ENCODE data around the gene USP32. TPM values are rescaled to one million over a fixed set of nuclear protein-coding genes. Genes with fewer than 3 reads are reported as not detected.

The USP32 gene
- total RNA-seq, 1 experiment from 2014 or later: 34.9 TPM

DNA sequence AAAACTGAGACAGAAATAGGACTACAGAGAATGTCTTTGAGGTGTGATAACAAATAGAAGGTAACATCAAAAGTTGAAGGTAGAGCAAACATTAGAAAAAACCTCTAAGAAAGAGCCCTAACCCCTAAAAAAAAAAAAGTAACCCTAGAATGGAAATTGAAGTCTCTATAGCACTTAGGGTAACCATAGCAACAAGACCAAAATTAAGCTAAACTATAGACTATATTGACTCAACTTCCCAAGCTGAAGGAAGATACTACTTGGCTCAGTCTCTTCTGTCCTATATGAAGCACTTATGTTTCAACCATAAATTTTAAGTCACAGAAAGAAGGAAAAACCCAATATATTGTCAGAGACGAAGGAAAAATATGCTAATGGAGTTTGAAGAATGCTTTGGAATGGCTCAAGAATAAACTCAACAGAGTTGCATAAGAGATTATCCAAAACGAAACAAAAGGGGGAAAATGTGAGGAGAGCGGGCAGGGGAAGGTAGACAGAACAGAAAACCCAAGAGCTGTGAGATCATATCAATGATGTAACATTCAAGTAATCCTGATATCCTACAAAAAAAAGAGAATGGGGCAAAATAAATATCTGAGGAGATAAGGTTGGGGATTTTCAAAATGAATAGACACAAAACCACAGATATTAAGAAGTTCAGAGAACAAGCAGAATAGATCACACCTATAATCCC is 88.4 kb downstream of the USP32 start:
- DNase-seq (ENCODE audit: extremely low read depth, low read depth): no peak

DNA sequence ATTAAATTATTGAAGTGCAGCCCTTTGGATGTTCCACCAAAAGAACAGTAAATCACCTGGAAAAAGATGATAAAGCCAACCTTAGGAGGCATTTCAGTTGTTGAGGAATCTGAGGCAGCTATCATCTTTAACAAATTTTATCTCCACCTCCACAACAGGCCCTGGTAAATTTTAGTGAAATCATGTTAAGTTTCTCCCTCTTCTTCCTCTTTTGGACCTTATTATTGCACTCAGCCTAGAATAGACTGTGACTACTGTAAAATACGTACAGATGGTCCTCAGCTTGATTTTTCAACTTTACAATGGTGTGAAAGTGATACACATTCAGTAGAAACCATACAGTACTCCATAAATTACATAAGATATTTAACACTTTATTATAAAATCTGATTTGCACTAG is 90.3 kb downstream of the USP32 start:
- no peak for DNase-seq (ENCODE audit: extremely low read depth, low read depth)

DNA sequence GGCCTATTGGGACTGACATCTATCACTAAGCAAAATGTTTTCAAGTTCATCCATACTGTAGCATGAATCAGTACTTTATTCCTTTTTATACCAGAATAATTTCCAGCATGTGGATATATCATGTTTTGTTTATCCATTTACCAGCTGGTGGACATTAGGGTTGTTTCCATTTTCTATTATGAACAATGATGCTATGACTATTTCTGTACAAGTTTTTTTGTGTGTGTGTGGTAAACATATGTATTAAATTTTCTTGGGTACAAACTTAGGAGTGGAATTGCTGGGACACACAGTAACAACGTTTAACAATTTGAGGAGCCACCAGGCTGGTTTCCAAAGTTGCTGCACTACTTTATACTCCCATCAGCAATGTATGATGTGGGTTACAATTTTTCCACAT is 91.0 kb downstream of the USP32 start:
- no peak for DNase-seq (ENCODE audit: extremely low read depth, low read depth)

DNA sequence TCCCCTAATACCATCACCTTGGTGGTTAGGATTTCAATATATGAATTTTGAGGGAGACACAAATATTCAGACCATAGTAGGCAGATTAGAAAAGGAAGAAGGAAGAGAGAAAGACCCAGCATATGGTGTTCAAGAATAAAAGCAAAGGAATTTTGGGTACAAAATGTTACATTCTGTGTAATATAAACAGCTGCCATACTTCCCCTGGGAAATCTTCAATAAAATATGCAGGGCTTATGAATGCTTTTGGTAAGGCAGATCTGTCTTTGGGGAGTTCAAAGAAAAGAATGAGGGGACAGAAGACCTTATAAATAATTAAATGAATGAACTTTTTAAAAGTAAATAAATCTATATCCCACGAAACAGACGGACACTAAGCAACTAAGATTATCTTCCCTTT is 91.9 kb downstream of the USP32 start:
- DNase-seq (ENCODE audit: extremely low read depth, low read depth): no peak

DNA sequence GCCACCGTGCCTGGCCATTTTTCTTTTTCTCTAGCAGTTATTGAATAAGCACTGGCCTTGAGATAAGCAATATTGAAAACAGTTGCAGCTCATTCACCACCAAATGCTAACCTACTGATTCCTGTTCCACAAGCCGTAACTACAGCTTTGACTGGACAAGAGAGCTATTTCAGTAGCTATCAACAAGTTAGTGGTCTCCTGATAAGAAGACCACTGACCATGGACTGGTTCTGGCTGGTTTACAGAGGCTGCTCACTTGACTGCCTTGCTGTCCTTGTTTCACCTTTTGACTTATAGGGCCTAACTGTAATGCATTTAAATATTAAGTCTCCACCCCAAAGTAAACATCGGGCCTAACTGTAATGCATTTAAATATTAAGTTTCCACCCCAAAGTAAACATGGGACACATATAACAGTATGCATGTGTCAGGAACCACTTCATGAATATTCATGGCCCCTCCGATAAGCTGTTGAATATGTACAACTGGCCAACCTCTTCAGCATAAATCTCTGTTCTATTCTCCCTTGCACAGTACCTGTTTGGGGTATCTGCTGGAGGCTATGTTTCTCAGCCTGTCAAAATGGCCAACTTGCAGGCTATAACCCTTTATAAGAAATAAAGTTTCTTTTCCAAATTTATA is 94.1 kb downstream of the USP32 start:
- no peak for DNase-seq (ENCODE audit: extremely low read depth, low read depth)

DNA sequence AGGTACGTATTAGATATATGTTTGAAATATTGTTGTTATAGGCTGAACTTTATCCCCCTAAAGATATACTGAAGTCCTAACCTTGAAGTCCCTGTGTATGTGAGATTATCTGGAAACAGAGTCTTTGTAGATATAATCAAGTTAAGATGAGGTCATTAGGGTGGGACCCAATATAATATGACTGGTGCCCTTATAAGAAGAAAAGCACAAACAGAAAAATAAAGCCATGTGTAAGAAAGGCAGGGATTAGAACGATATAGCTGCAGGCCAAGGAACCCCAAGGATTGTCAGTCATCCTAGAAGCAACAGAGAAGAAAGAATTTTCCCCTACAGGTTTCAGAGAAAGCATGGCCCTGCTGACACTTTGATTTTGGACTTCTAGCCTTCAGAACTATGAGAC is 95.8 kb downstream of the USP32 start:
- no peak for DNase-seq (ENCODE audit: extremely low read depth, low read depth)

DNA sequence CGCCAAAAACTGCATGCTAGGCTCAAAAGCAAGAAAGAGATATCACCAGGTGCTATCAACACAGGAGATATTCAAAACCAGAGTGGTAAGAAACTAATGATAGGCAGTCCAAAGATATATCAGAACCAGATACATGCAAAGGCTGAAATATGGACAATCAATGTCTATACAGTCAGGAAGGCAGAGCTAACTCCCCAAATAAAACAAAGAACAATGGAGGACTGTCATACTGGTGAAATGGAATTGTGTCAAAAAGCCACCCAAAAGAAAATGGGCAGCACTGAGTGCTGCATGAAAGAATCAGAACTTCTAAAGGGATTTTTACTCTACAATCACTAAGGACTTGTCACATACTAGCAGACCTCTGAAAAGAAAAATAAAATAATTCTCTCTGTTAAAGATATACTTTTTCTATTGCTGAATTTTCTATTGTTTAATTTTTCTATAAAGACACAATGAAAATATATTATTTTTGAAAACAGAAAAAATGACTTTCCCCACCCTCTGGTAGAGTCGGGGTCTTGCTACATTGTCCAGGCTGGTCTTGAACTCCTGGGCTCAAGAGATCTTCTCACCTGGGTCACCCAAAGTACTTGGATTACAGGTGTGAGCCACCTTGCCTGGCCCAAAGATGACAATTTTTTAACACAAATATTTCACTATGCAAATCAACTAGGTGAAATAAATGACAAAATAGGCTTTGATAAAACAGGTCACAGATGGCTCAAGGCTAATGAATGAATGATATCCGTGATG is 98.2 kb downstream of the USP32 start:
- no peak for DNase-seq (ENCODE audit: extremely low read depth, low read depth)

DNA sequence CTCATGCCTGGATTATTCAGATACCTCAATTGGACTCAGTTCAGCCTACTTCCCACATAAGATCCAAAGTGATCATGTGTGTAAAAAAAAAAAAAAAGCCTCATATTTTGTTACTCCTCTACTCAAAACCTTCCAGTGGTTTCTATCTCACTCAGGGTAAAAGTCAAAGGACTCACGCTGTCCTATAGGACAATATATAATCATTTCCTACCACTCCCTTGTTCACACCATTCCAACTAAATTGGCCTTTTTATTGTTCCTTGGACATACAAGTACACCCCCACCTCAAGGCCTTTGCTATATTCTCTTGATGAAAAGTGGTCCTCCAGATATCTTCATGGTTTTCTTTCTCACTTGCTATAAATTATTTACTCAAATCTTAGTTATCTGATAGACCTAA is 99.2 kb downstream of the USP32 start:
- no peak for DNase-seq (ENCODE audit: extremely low read depth, low read depth)

DNA sequence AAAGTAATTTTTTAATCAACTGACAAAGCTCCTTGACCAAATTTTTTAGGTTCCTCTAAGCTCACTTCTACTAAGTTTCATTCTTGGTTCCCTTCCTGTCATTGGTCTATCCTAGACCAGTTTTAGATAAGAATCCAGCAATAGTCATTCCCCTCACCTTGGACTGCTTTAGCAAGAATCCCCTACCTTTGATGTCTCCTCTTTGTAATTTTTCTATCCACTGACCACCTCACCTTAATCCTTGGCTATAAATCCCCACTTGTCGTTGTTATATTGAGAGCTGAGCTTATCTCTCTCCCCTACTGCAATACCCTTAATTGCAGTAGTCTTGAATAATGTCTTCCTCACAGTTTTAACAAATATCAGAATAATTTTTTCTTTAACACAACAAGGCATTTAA is 107.2 kb downstream of the USP32 start:
- no peak for DNase-seq (ENCODE audit: extremely low read depth, low read depth)

DNA sequence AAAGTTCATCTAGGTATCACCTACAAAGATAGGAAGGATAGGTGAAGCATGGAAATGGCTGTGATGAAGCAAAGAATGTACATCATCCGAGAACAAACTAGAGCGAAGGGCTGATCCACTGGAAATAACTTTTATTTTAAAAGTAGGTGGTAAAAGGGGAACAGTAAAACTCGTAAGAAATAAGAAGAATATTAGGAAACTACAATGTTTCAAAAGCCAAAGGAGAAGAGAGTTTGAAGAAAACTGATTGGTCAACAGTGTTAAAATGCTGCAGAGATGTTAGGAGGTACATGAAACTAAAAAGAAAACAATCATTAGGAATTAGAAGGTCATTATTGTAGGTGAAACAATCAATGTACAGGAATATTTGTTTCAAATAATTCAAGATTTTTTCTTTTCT is 108.1 kb downstream of the USP32 start:
- DNase-seq (ENCODE audit: extremely low read depth, low read depth): no peak

DNA sequence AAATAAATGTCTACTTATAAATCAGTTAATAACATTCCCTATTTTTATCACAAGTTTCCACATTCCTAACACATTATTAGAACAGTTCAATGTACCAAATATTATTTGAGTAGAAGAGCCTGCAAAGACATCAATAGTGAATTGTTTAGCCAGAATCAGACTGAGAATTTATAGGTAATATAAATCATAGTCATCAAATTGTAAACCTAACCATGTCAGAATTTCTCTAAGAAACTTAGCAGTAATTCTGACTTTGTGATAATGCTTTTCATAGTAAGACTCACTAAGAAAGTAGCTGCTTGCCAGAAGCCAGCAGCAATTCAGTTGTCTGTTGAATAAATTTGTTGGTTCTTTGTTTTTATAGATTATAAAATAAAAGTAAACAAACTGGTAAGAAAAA is 111.3 kb downstream of the USP32 start:
- DNase-seq (ENCODE audit: extremely low read depth, low read depth): no peak

DNA sequence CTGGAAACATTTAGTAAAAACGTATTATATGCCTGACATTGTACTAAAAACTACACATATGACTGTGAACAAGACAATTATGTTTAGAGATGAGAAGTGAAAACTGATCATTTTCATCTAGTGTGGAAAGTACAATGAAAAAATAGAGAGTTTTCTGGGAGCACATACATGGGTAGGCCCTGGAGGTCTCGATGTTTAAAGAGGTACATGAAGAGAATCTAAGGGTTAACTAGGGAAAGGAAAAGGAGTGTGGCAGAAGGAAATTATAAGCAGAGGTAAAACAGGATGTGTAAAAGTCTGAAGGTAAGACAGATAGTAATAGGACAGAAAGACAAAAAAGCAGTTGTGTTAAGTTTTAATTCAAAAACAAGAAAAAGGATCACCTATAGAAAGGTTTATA is 113.7 kb downstream of the USP32 start:
- no peak for DNase-seq (ENCODE audit: extremely low read depth, low read depth)

DNA sequence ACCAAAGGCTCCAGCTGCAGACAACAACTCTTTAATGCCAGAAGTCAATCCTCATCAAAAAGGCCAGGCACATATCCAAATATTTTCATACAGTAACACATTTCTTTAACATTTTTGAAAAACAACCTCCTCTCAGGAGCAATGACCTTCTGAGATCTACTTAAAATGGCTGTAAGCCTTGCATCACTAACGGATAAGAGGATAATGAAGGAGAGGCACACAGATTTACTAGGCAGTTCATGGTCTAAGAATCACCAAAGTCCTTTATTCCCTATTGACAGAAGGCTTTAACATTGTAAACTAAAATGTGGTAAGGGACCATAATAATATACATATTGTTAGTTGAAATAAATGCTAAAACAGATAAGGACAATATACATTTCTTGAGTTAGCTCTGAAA is 114.7 kb downstream of the USP32 start:
- no peak for DNase-seq (ENCODE audit: extremely low read depth, low read depth)

DNA sequence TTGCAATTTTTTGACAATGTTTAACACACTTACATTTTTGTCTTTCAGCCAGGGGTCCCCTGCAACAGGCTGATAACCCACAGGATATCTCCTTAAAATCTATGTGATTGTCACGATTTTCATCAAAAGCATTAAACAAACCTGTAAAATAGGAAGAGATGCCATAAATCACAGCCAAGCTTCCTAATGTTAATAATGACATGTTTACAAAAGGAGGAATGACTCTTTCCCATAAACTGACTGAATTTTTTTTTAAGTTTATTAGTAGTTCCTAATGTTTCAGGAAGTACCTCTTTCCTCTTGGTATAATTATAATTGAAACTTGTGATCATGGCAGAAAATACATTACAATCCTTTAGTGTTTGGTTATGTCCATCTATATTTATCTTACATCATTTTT is 122.5 kb downstream of the USP32 start:
- DNase-seq (ENCODE audit: extremely low read depth, low read depth): no peak

DNA sequence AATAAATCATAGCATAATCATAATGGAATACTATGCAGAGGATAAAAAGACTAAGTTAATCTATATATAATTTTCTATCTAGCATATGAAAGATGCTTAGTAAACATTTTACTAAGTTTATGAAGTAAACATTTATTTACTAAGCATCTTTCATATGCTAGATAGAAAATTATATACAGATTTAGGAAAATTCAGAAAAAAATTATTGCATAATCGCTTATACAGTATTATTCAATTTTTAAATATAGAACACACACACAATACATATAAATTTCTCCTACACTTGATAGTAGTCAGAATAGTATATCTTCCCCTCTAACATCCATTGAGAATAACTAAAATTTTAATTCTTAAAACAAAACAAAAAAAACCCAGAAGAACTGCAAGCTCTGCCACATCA is 131.4 kb downstream of the USP32 start:
- no peak for DNase-seq (ENCODE audit: extremely low read depth, low read depth)

DNA sequence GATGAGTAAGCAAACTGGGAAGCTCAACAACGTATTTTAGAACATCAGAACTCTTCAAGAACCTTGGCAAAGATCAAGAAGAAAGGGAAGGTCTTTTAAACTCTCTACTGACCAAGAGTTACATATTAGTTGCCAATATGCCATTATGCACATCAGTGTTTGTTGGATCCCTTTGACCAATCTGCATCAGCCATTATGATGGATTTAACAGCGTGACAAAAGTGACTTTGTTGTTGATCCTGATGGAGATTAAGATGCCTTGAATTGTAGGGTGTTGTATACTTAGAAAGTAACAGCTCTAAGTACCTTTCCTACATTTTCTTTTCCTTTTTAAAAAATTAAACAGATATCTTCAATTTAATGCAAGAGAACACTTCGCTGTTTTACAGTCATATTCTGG is 133.6 kb downstream of the USP32 start:
- DNase-seq (ENCODE audit: extremely low read depth, low read depth): no peak

DNA sequence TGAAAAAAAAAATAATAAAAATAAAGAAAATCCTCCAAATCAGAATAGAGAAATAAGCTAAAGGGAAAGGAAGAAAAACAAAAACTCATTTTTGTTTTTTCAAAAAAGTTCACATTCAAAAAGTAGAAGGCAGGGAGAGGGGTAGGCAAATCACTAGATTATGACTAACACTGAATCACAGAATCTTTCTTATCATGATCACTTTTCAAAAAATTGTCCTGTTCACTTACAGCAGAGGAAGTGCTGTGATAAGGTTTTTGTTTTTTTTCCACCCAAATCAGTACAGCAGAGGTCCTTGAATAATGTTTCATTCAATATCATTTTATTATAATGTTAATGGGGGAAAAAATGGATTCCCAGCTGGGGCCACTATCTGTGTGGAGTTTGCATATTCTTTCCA is 135.8 kb downstream of the USP32 start:
- DNase-seq (ENCODE audit: extremely low read depth, low read depth): no peak

DNA sequence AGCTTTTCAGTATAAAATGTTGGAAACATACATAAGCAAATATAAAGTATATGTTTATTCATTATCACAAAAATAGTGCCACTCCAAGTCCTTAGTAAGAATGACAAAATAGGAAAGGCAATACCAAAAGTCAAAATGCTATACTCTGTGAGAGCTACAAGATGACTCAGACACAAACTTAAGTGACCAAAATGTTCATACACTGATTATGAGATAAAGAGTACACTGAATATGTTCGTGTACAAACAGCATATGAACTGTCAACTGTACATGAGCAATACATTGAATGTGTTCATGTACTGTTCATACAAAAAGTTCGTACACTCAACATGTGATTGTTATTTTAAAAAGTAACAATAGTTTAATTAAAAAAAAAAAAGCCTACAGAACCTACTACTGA is 138.9 kb downstream of the USP32 start:
- no peak for DNase-seq (ENCODE audit: extremely low read depth, low read depth)

DNA sequence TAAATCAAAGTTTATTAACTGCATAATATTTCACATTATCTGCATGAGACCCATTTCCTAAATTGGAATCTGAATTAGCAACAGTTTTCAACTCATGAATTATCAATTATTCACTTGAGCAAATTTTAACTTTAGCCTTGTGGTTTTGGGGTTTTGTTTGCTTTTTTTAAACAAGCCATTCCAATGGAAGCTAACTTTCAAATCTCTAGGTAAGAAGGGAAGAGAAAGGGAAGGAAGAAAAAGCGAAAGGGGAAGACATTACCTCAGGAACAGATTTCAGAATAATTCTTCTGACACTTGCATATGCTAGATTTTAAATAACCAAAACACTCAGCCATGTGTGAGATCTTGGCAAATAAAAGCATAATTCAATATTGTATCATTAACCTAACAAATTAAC is 139.5 kb downstream of the USP32 start:
- no peak for DNase-seq (ENCODE audit: extremely low read depth, low read depth)

DNA sequence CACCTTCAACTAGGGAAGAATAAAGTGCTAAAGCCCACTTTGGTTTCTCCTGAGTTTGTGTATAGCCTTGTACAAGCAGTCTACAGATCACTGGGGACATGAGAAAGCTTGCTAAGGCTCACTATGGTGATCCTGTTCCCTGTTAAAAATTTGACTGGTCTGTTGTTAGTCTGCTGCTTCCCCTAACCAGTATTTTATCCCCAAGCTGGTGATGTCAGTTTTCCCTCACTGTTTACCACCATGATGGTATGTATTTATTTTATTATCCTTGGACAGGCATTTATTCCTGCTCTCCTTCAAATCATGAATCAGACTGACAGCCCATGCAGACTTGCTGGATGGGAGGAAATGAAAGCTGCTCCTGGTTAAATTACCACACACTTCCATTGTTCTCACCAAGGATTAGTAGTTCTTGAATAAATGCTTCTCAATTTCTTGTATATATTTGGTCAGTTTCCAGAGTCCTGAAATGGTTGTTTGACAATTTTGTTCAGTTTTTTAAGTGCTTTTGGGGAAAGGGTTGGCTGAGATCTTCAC is 142.6 kb downstream of the USP32 start:
- DNase-seq (ENCODE audit: extremely low read depth, low read depth): no peak

DNA sequence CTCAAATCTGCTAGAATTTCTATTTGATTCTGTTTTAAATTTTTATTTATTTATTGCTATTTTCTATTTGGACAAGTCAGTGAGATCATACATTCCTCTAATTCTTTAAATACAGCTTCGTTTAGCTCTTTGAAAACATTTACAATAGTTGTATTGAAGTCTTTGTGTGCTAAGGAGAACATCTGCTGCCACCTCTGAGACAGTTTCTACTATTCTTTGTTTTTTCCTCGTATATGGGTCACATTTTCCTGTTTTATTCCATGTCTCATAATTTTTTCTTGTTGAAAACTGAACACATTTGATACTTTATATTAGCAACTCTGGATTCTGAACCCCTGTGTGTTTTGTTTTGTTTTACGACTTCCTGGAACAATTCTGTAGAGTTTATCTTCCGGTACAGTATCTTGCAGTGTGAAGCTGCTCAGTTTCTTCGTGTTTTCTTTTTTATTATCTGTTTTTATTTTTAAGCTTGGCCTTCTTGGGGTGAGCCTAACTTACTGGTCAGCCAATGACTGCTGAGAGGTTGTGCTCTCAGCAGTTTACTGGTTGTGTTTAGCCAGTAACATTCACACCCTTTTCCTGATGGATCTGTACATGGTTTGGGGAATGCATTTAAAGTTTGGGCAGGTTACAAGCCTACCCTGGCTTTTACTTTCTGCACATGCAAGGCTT is 143.2 kb downstream of the USP32 start:
- no peak for DNase-seq (ENCODE audit: extremely low read depth, low read depth)
